Activated CD8-positive, alpha-beta memory T cell treated with anti-CD3 and anti-CD28 coated beads, Interleukin-2, amount 10 ng/mL, durations not matched to agents 7 days and 5 days (primary cell): ENCODE data around the gene ANK3. TPM values are rescaled to one million over a fixed set of nuclear protein-coding genes. Genes with fewer than 3 reads are reported as not detected.
A peak's percentile ranks its signal among the peaks of the same experiment; 100 is the strongest.
"Not testable (repeated sequence)": the region's sequence is repeated elsewhere in the genome, so short reads cannot be mapped to it uniquely, and the experiment has no call there.

Experiments used
- ATAC-seq: fragments of 150-1000 bp; cut with Tn5 transposase; one replicate; pipeline ENCODE4 v1.10.0; 2021; ENCODE audit warnings: moderate library complexity
- CTCF ChIA-PET: fragments of 350-600 bp; sonication (Branson Sonifier 250); formaldehyde crosslinking; loops from one replicate; lab custom pipeline; 2021; ENCODE audit warnings: antibody characterized with exemption; lab: Charles Lee
- DNase-seq: peaks from one replicate; pipeline ENCODE4 v3.0.0-alpha.2; 2020
- H3K27ac Mint-ChIP-seq: one replicate; pipeline ENCODE4 v1.8.0; 2021; ENCODE audit warnings: mild to moderate bottlenecking, mixed read lengths
- H3K27me3 Mint-ChIP-seq: one replicate; pipeline ENCODE4 v1.8.0; 2021; ENCODE audit warnings: mixed read lengths
- H3K36me3 Mint-ChIP-seq: one replicate; pipeline ENCODE4 v1.8.0; 2021; ENCODE audit warnings: mild to moderate bottlenecking, mixed read lengths
- H3K4me1 Mint-ChIP-seq: one replicate; pipeline ENCODE4 v1.8.0; 2021; ENCODE audit warnings: mixed read lengths
- H3K4me3 Mint-ChIP-seq: one replicate; pipeline ENCODE4 v1.8.0; 2021; ENCODE audit warnings: mild to moderate bottlenecking, moderate library complexity, mixed read lengths
- H3K9me3 Mint-ChIP-seq: one replicate; pipeline ENCODE4 v1.8.0; 2022; ENCODE audit warnings: low read depth, mixed read lengths
- total RNA-seq, 2 experiments: library from RNA; stranded (reverse); gene quantifications; one replicate each; pipeline ENCODE4 v1.2.3, GENCODE V29; 2021

The ANK3 gene
- total RNA-seq, 2 experiments from 2014 or later = 2.9 to 10.6 TPM

GRCh38 chr10:60069311-60069710, 320.4 kb downstream of the ANK3 start:
- CTCF ChIA-PET = interaction anchor here (0.6 kb wide), 1 partner anchor 72 kb away, joined by 3 read pairs; no protein-coding TSS in a partner anchor
- ATAC-seq (no peak), DNase-seq (no peak)
- no peaks in the 10 kb centered on the region for H3K9me3 Mint-ChIP-seq
- no peaks in the 10 kb centered on the region for H3K36me3 Mint-ChIP-seq
- peaks cover 8% of the 10 kb centered on the region for H3K27me3 Mint-ChIP-seq
- no peak overlapping the region for H3K4me3 Mint-ChIP-seq
- H3K4me1 Mint-ChIP-seq = no peaks in the 10 kb centered on the region
- H3K27ac Mint-ChIP-seq = no peak overlapping the region

GRCh38 chr10:60050366-60050765, 339.3 kb downstream of the ANK3 start:
- ATAC-seq (no peak), DNase-seq (no peak)
- no peak overlapping the region for H3K27ac Mint-ChIP-seq
- no peaks in the 10 kb centered on the region for H3K9me3 Mint-ChIP-seq
- no peaks in the 10 kb centered on the region for H3K36me3 Mint-ChIP-seq
- no peak overlapping the region for H3K4me3 Mint-ChIP-seq
- no peaks in the 10 kb centered on the region for H3K4me1 Mint-ChIP-seq
- CTCF ChIA-PET = no interaction called here
- H3K27me3 Mint-ChIP-seq = peaks cover 23% of the 10 kb centered on the region

- Mint-ChIP-seq H3K4me1 (no peaks in the 10 kb centered on the region), H3K27ac (no peak overlapping the region), H3K36me3 (no peaks in the 10 kb centered on the region), H3K4me3 (no peak overlapping the region), H3K27me3 (peaks cover 31% of the 10 kb centered on the region), H3K9me3 (no peaks in the 10 kb centered on the region)
- CTCF ChIA-PET = no interaction called here
- ATAC-seq (no peak), DNase-seq (no peak)
Observed at GRCh38 chr10:60048091-60048501, 341.6 kb downstream of the ANK3 start.

GRCh38 chr10:60045571-60045970, 344.1 kb downstream of the ANK3 start:
- Mint-ChIP-seq H3K9me3 (no peaks in the 10 kb centered on the region), H3K36me3 (no peaks in the 10 kb centered on the region), H3K4me1 (no peaks in the 10 kb centered on the region), H3K27me3 (peaks cover 29% of the 10 kb centered on the region), H3K27ac (no peak overlapping the region), H3K4me3 (no peak overlapping the region)
- CTCF ChIA-PET = no interaction called here
- ATAC-seq (no peak), DNase-seq (no peak)

GRCh38 chr10:60044971-60045370, 344.7 kb downstream of the ANK3 start:
- peaks cover 23% of the 10 kb centered on the region for H3K27me3 Mint-ChIP-seq
- no peak for DNase-seq
- no peaks in the 10 kb centered on the region for H3K9me3 Mint-ChIP-seq
- no peaks in the 10 kb centered on the region for H3K36me3 Mint-ChIP-seq
- CTCF ChIA-PET = no interaction called here
- no peak for ATAC-seq
- no peak overlapping the region for H3K27ac Mint-ChIP-seq
- H3K4me3 Mint-ChIP-seq = no peak overlapping the region
- H3K4me1 Mint-ChIP-seq = no peaks in the 10 kb centered on the region

- H3K27ac Mint-ChIP-seq = no peak overlapping the region
- no peaks in the 10 kb centered on the region for H3K9me3 Mint-ChIP-seq
- ATAC-seq = no peak
- CTCF ChIA-PET = no interaction called here
- no peaks in the 10 kb centered on the region for H3K4me1 Mint-ChIP-seq
- DNase-seq = no peak
- peaks cover 19% of the 10 kb centered on the region for H3K27me3 Mint-ChIP-seq
- no peak overlapping the region for H3K4me3 Mint-ChIP-seq
- H3K36me3 Mint-ChIP-seq = no peaks in the 10 kb centered on the region
Observed at GRCh38 chr10:60044242-60044641, 345.4 kb downstream of the ANK3 start.

GRCh38 chr10:60043561-60044241, 346.0 kb downstream of the ANK3 start:
- no peaks in the 10 kb centered on the region for H3K36me3 Mint-ChIP-seq
- no peak for DNase-seq
- no peak overlapping the region for H3K27ac Mint-ChIP-seq
- CTCF ChIA-PET = no interaction called here
- peaks cover 19% of the 10 kb centered on the region for H3K27me3 Mint-ChIP-seq
- H3K9me3 Mint-ChIP-seq = no peaks in the 10 kb centered on the region
- H3K4me3 Mint-ChIP-seq = no peak overlapping the region
- H3K4me1 Mint-ChIP-seq = no peaks in the 10 kb centered on the region
- ATAC-seq = no peak

- no peaks in the 10 kb centered on the region for H3K4me1 Mint-ChIP-seq
- DNase-seq (no peak), ATAC-seq (no peak)
- peaks cover 22% of the 10 kb centered on the region for H3K27me3 Mint-ChIP-seq
- H3K36me3 Mint-ChIP-seq = no peaks in the 10 kb centered on the region
- no peak overlapping the region for H3K27ac Mint-ChIP-seq
- no peaks in the 10 kb centered on the region for H3K9me3 Mint-ChIP-seq
- CTCF ChIA-PET = no interaction called here
- H3K4me3 Mint-ChIP-seq = no peak overlapping the region
Observed at GRCh38 chr10:60042914-60043313, 346.8 kb downstream of the ANK3 start.

- CTCF ChIA-PET = no interaction called here
- no peaks in the 10 kb centered on the region for H3K4me1 Mint-ChIP-seq
- no peak overlapping the region for H3K27ac Mint-ChIP-seq
- ATAC-seq = no peak
- H3K4me3 Mint-ChIP-seq = no peak overlapping the region
- no peaks in the 10 kb centered on the region for H3K36me3 Mint-ChIP-seq
- DNase-seq = no peak
- no peaks in the 10 kb centered on the region for H3K9me3 Mint-ChIP-seq
- peaks cover 24% of the 10 kb centered on the region for H3K27me3 Mint-ChIP-seq
Observed at GRCh38 chr10:60042262-60042661, 347.4 kb downstream of the ANK3 start.

- H3K27me3 Mint-ChIP-seq = peaks cover 29% of the 10 kb centered on the region
- no peaks in the 10 kb centered on the region for H3K36me3 Mint-ChIP-seq
- no peak overlapping the region for H3K4me3 Mint-ChIP-seq
- no peaks in the 10 kb centered on the region for H3K4me1 Mint-ChIP-seq
- H3K9me3 Mint-ChIP-seq = no peaks in the 10 kb centered on the region
- no peak for ATAC-seq
- DNase-seq = no peak
- no peak overlapping the region for H3K27ac Mint-ChIP-seq
- CTCF ChIA-PET = no interaction called here
Observed at GRCh38 chr10:60041489-60042133, 348.1 kb downstream of the ANK3 start.

- CTCF ChIA-PET = interaction anchor here (1.3 kb wide), 1 partner anchor 9 kb away, joined by 3 read pairs; no protein-coding TSS in a partner anchor
- no peak for ATAC-seq
- no peak for DNase-seq
- Mint-ChIP-seq H3K27ac (no peak overlapping the region), H3K4me3 (no peak overlapping the region), H3K36me3 (no peaks in the 10 kb centered on the region), H3K27me3 (peaks cover 29% of the 10 kb centered on the region), H3K9me3 (no peaks in the 10 kb centered on the region), H3K4me1 (no peaks in the 10 kb centered on the region)
Observed at GRCh38 chr10:60040014-60040662, 349.5 kb downstream of the ANK3 start.

- H3K36me3 Mint-ChIP-seq = no peaks in the 10 kb centered on the region
Observed at GRCh38 chr10:60035984-60036383, 353.7 kb downstream of the ANK3 start.

GRCh38 chr10:60035375-60035774, 354.3 kb downstream of the ANK3 start:
- H3K9me3 Mint-ChIP-seq, ATAC-seq, H3K36me3 Mint-ChIP-seq, DNase-seq, H3K27ac Mint-ChIP-seq, CTCF ChIA-PET, H3K4me1 Mint-ChIP-seq, H3K4me3 Mint-ChIP-seq: not testable (repeated sequence)
- H3K27me3 Mint-ChIP-seq = peaks cover 15% of the 10 kb centered on the region

More at GRCh38 chr10:60035984-60036383, 353.7 kb downstream of the ANK3 start:
- Mint-ChIP-seq H3K27ac (no peak overlapping the region), H3K27me3 (peaks cover 17% of the 10 kb centered on the region), H3K4me1 (peaks cover 2% of the 10 kb centered on the region), H3K4me3 (no peak overlapping the region), H3K9me3 (no peaks in the 10 kb centered on the region)
- DNase-seq (no peak), ATAC-seq (no peak)
- CTCF ChIA-PET = no interaction called here

- H3K36me3 Mint-ChIP-seq = no peaks in the 10 kb centered on the region
Observed at GRCh38 chr10:60032723-60033122, 357.0 kb downstream of the ANK3 start.

More at GRCh38 chr10:60032723-60033122, 357.0 kb downstream of the ANK3 start:
- DNase-seq = peak; percentile 62
- CTCF ChIA-PET = interaction anchor here (1.2 kb wide), 1 partner anchor 410 kb away, joined by 3 read pairs; no protein-coding TSS in a partner anchor
- peak; percentile 47 for ATAC-seq
- Mint-ChIP-seq H3K4me3 (no peak overlapping the region), H3K27ac (no peak overlapping the region), H3K9me3 (no peaks in the 10 kb centered on the region), H3K4me1 (peaks cover 2% of the 10 kb centered on the region), H3K27me3 (peaks cover 13% of the 10 kb centered on the region)
